HG03280 (cell line): ENCODE measurements around the gene GNL1.
"Not testable (repeated sequence)": the region's sequence is repeated elsewhere in the genome, so short reads cannot be mapped to it uniquely, and the experiment has no call there.

Source experiments
- ATAC-seq: cut with Tn5 transposase; IDR thresholded peaks from one replicate; pipeline ENCODE4 v1.9.1; 2021; ENCODE audit warnings: mild to moderate bottlenecking, moderate library complexity; ENCODE audit not compliant: unreplicated experiment

GNL1 gene

GRCh38 chr6:30500421-30501355, 55.6 kb downstream of the GNL1 start:
- no peak for ATAC-seq

DNA sequence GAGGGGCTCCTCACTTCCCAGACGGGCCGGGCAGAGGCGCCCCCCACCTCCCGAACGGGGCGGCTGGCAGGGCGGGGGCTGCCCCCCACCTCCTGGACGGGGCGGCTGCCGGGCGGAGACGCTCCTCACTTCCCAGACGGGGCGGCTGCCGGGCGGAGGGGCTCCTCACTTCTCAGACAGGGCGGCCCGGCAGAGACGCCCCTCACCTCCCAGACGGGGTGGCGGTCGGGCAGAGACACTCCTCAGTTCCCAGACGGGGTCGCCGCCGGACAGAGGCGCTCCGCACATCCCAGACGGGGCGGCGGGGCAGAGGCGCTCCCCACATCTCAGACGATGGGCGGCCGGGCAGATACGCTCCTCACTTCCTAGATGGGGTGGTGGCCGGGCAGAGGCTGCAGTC, 57.6 kb downstream of the GNL1 start:
- ATAC-seq: not testable (repeated sequence)

GRCh38 chr6:30497714-30498113, 58.6 kb downstream of the GNL1 start:
- no peak for ATAC-seq

- ATAC-seq: not testable (repeated sequence)
Observed at GRCh38 chr6:30497261-30497599, 59.1 kb downstream of the GNL1 start.

DNA sequence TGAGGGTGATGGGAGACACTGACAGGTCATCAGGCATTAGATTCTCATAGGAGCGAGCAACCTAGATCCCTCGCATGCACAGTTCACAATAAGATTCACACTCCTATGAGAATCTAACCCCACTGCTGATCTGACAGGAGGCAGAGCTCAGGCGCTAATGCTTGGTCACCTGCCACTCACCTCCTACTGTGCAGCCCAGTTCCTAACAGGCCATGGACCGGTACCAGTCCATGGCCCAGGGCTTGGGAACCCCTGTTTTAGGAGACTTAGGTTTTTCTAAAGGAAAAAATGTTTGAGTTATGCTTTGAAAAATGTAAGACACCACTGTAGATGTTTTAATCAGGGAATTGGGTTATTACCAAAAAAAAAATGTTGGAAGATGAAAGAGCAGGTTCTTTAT, 60.3 kb downstream of the GNL1 start:
- no peak for ATAC-seq

- not testable (repeated sequence) for ATAC-seq
Observed at GRCh38 chr6:30495060-30495459, 61.2 kb downstream of the GNL1 start.

DNA sequence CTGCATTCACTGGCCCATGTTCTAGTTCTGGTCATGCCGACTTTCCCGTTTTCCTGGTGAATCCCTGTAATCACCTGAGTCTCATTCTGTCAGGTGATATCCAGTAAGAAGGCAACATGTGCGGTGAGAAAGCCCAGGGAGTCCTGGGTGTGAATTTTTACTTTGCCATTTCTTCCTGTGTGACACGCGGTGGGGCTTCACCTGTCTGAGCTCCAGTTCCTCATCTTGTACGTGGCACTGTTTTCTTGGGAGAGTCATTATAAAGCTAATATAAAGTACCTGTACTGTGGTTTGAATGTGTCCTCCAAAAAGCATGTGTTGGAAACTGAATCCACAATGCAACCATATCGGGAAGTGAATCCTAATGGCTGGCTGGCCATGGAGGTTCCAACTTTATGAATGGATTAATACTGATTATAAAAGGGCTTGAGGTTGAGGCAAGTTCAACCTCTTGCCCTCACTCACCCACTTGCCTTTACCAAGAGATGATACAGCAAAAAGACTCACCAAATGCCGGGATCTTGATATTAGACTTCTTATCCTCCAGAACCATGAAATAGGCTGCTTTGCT, 61.9 kb downstream of the GNL1 start:
- no peak for ATAC-seq

GRCh38 chr6:30493643-30494250, 62.5 kb downstream of the GNL1 start:
- no peak for ATAC-seq

DNA sequence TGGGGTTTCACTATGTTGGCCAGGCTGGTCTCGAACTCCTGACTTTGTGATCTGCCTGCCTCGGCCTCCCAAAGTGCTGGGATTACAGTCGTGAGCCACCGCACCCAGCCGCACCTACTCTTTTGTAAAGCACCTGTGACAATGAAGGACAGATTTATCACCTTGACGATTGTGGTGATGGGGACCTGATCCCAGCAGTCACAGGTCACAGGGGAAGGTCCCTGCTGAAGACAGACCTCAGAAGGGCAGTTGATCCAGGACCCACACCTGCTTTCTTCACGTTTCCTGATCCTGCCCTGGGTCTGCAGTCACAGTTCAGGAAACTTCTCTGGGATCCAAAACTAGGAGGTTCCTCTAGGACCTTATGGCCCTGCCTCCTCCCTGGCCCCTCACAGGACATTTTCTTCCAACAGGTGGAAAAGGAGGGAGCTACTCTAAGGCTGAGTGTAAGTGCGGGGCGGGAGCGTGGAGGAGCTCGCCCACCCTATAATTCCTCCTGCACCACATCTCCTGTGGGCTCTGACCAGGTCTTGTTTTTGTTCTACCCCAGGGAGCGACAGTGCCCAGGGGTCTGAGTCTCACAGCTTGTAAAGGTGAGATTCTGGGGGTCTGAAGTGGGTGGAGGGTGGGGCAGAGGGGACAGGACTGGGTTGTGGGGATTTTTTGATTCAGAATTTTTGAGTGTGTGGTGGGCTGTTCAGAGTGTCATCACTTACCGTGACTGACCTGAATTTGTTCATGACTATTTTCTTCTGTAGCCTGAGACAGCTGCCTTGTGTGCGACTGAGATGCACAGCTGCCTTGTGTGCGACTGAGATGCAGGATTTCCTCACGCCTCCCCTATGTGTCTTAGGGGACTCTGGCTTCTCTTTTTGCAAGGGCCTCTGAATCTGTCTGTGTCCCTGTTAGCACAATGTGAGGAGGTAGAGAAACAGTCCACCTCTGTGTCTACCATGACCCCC, 64.0 kb downstream of the GNL1 start:
- no peak for ATAC-seq
